Spleen (tissue), 11 donors: ENCODE results near the gene HIPK2. TPM values are rescaled to one million over a fixed set of nuclear protein-coding genes. Genes with fewer than 3 reads are reported as not detected.

Source experiments
- DNase-seq: peaks from one replicate; pipeline ENCODE4 v3.0.0-alpha.2; 2020
- H3K27ac ChIP-seq, 8 donors: fragments of 200-600 bp; sonication (generic) in 7 of 8; 1 replicate in 4 of 8; 2 replicates in 4 of 8; pipeline versions ENCODE4 v1.5.0 to v1.8.0; 2016 to 2021; ENCODE audit warnings: inconsistent platforms in 4 of 8, mild to moderate bottlenecking in 4 of 8, moderate library complexity in 1 of 8
- H3K27me3 ChIP-seq, 7 donors: fragments of 200-600 bp; sonication (generic) in 6 of 7; replicated peaks in 1 of 7; 1 replicate in 4 of 7; 2 replicates in 3 of 7; pipeline versions ENCODE4 v1.5.0 to v1.8.0; 2016 to 2021; ENCODE audit warnings: inconsistent platforms in 3 of 7, mild to moderate bottlenecking in 1 of 7
- H3K36me3 ChIP-seq, 6 donors: fragments of 200-600 bp; sonication (generic) in 5 of 6; 1 replicate in 4 of 6; 2 replicates in 2 of 6; pipeline versions ENCODE4 v1.5.0 to v1.8.0; 2016 to 2021; ENCODE audit warnings: inconsistent platforms in 2 of 6
- H3K4me1 ChIP-seq, 6 donors: fragments of 200-600 bp; sonication (generic) in 5 of 6; 1 replicate in 3 of 6; 2 replicates in 3 of 6; pipeline versions ENCODE4 v1.5.0 to v1.8.0; 2016 to 2021; ENCODE audit warnings: inconsistent platforms in 3 of 6
- H3K4me3 ChIP-seq, 8 donors: fragments of 200-600 bp; sonication (generic) in 7 of 8; 1 replicate in 4 of 8; 2 replicates in 4 of 8; pipeline versions ENCODE4 v1.5.0 to v1.8.0; 2016 to 2021; ENCODE audit warnings: inconsistent platforms in 4 of 8, mild to moderate bottlenecking in 4 of 8, moderate library complexity in 2 of 8
- H3K9me3 ChIP-seq, 8 donors: fragments of 200-600 bp; sonication (generic) in 7 of 8; 1 replicate in 4 of 8; 2 replicates in 4 of 8; pipeline versions ENCODE4 v1.5.0 to v1.8.0; 2016 to 2021; ENCODE audit warnings: inconsistent platforms in 4 of 8
- CTCF ChIP-seq, 11 experiments: fragments of 200-600 bp in 7 of 11; fragments of 450-650 bp in 4 of 11; sonication (generic) in 4 of 11; IDR thresholded peaks in 8 of 11; conservative IDR thresholded peaks in 3 of 11; 1 replicate in 7 of 11; 2 replicates in 4 of 11; pipeline versions ENCODE4 v1.4.0 to v1.8.0; 2016 to 2021; ENCODE audit warnings: antibody characterized with exemption in 11 of 11, inconsistent platforms in 4 of 11, mild to moderate bottlenecking in 1 of 11
- POLR2A ChIP-seq, 3 donors: fragments of 450-650 bp; IDR thresholded peaks; one replicate each; pipeline ENCODE4 v1.5.1; 2017; ENCODE audit warnings: antibody characterized with exemption in 3 of 3, mild to moderate bottlenecking in 1 of 3
- POLR2AphosphoS5 ChIP-seq, 3 donors: sonication (generic); formaldehyde crosslinking; IDR thresholded peaks; one replicate each; pipeline ENCODE4 v1.5.1; 2017; ENCODE audit warnings: antibody characterized with exemption in 3 of 3
- WGBS, 5 donors: extraction: QIAGEN DNeasy Blood & Tissue Kit in 3 of 5; methylation state at CpG; one replicate each; pipeline versions ENCODE4 v1.1.5 to v1.1.7; 2013 to 2018; 5-methylcytosine and 5-hydroxymethylcytosine counted together
- intact Hi-C: fragments of 100-400 bp; cut with DNase I; formaldehyde crosslinking; loops from one replicate; pipeline ENCODE4 v1.15.0; 2023; ENCODE audit warnings: low total_unique reads
- polyA plus RNA-seq, 3 donors: library from polyadenylated mRNA; stranded (reverse); fragments of 200-250 nt; gene quantifications; one replicate each; pipeline ENCODE4 v1.2.1, GENCODE V29; 2013
- total RNA-seq, 7 donors: library from RNA; depleted of rRNA in 3 of 7; stranded (reverse); fragments of >200 nt in 3 of 7; fragmentation: NEBNext Ultra II Directional in 4 of 7; extraction: Animal tissue kit (Norgen Biotek cat#: 25700) in 4 of 7; gene quantifications; one replicate each; pipeline versions ENCODE4 v1.1.0 to v1.2.1, GENCODE V29; 2016 to 2021
- donor health status: healthy with polysubstance abuse.
- donor health status: DM: no; HTN: no; CAD: no; lungs with moderate emphysema.
- donor health status: DM: no; HTN: no; CAD: no.
- donor health status: Bipolar disorder and iron deficiency.
- donor health status: healthy.
- donor health status: DM: no; HTN: no; CAD: no.
- donor health status: DM: yes; HTN: yes; CAD: no.

HIPK2 gene
- total and polyA plus RNA-seq, 10 donors, result 1.7 to 97.5 (median 51.8) TPM

GRCh38 chr7:139718859-139719258, 58.9 kb downstream of the HIPK2 start:
- H3K27ac ChIP-seq, result peak overlapping the region in 7 of 8 donors; percentile 20 to 88 (median 81)
- no peaks in the 10 kb centered on the region for H3K27me3 ChIP-seq
- WGBS, 5 donors, result 46 to 59% (median 55%) methylated on average over 9 of the region's 9 CpGs
- peak overlapping the region in 1 of 8 donors; percentile 17 for H3K4me3 ChIP-seq
- no peaks in the 10 kb centered on the region for H3K9me3 ChIP-seq
- H3K36me3 ChIP-seq, result peaks cover 0 to 33% (median 15%) of the 10 kb centered on the region in 6 donors
- intact Hi-C loops, result no loop called here
- no peak for DNase-seq
- peak in 1 of 3 donors; percentile 71 for TF ChIP-seq POLR2AphosphoS5 (IDR thresholded peaks at IDR 0.05)
- TF ChIP-seq CTCF (IDR thresholded peaks at IDR 0.05 in 8 of 11, conservative IDR thresholded peaks at IDR 0.05 in 3 of 11), result no peak
- peaks cover 19 to 87% (median 74%) of the 10 kb centered on the region in 6 donors for H3K4me1 ChIP-seq

- Histone ChIP-seq H3K36me3 (peaks cover 0 to 41% (median 15%) of the 10 kb centered on the region in 6 donors), H3K27ac (peak overlapping the region in 7 of 8 donors; percentile 20 to 88 (median 81))
These were observed 59.7 kb downstream of the HIPK2 start for GRCh38 chr7:139718141-139718540.

GRCh38 chr7:139716156-139716942, 61.4 kb downstream of the HIPK2 start:
- Histone ChIP-seq H3K27me3 (no peaks in the 10 kb centered on the region), H3K36me3 (peaks cover 0 to 58% (median 16%) of the 10 kb centered on the region in 6 donors), H3K4me3 (no peak overlapping the region), H3K27ac (peak overlapping the region in 2 of 8 donors; percentile 87 to 88), H3K4me1 (peaks cover 10 to 83% (median 61%) of the 10 kb centered on the region in 6 donors), H3K9me3 (no peaks in the 10 kb centered on the region)
- intact Hi-C loops, result no loop called here
- TF ChIP-seq CTCF (IDR thresholded peaks at IDR 0.05 in 8 of 11, conservative IDR thresholded peaks at IDR 0.05 in 3 of 11) (no peak), POLR2A (IDR thresholded peaks at IDR 0.05) (no peak), POLR2AphosphoS5 (IDR thresholded peaks at IDR 0.05) (no peak)
- 95 to 97% (median 96%) methylated on average over 39 of the region's 39 CpGs for WGBS, 5 donors
- DNase-seq, result no peak

More at GRCh38 chr7:139718141-139718540, 59.7 kb downstream of the HIPK2 start:
- TF ChIP-seq CTCF (IDR thresholded peaks at IDR 0.05 in 8 of 11, conservative IDR thresholded peaks at IDR 0.05 in 3 of 11) (no peak), POLR2AphosphoS5 (IDR thresholded peaks at IDR 0.05) (no peak), POLR2A (IDR thresholded peaks at IDR 0.05) (no peak)
- H3K9me3 ChIP-seq, result no peaks in the 10 kb centered on the region
- H3K4me1 ChIP-seq, result peaks cover 19 to 87% (median 75%) of the 10 kb centered on the region in 6 donors
- H3K27me3 ChIP-seq, result no peaks in the 10 kb centered on the region
- peak overlapping the region in 1 of 8 donors; percentile 17 for H3K4me3 ChIP-seq
- DNase-seq, result no peak
- intact Hi-C loops, result no loop called here

- no peaks in the 10 kb centered on the region for H3K27me3 ChIP-seq
- H3K4me3 ChIP-seq, result no peak overlapping the region
- H3K27ac ChIP-seq, result peak overlapping the region; percentile 51 to 88 (median 80)
- peaks cover 5 to 73% (median 50%) of the 10 kb centered on the region in 6 donors for H3K4me1 ChIP-seq
- no peak for DNase-seq
- WGBS, 5 donors, result 94 to 97% (median 96%) methylated on average over 13 of the region's 13 CpGs
- no peaks in the 10 kb centered on the region for H3K9me3 ChIP-seq
- no peak for TF ChIP-seq CTCF (IDR thresholded peaks at IDR 0.05 in 8 of 11, conservative IDR thresholded peaks at IDR 0.05 in 3 of 11)
- TF ChIP-seq POLR2A (IDR thresholded peaks at IDR 0.05), result no peak
- TF ChIP-seq POLR2AphosphoS5 (IDR thresholded peaks at IDR 0.05), result no peak
- H3K36me3 ChIP-seq, result peaks cover 0 to 68% (median 16%) of the 10 kb centered on the region in 6 donors
- intact Hi-C loops, result no loop called here
These were observed 62.5 kb downstream of the HIPK2 start for GRCh38 chr7:139715194-139715815.
